ENCODE results near the gene CCL23.

GRCh38 chr17:36024106-36024869 lies 6.5 kb upstream of the CCL23 start:
- TF ChIP-seq POLR2A (IDR thresholded peaks at IDR 0.05) (no peak), CTCF (IDR thresholded peaks at IDR 0.05) (no peak)
